Erythroblast (primary cell): ENCODE data around the gene ENTREP3.
"Not testable (repeated sequence)": the region's sequence is repeated elsewhere in the genome, so short reads cannot be mapped to it uniquely, and the experiment has no call there.

ENCODE experiments used
- DNase-seq, 2 experiments: peaks; one replicate each; lab custom pipeline; 2025; lab: John Stamatoyannopoulos, UW
- GATA1 ChIP-seq: IDR thresholded peaks from 2 replicates; pipeline ENCODE4 v1.6.1; 2011; ENCODE audit warnings: low read depth, mild to moderate bottlenecking, control low read depth, low read length, moderate library complexity
- POLR2A ChIP-seq: IDR thresholded peaks from 2 replicates; pipeline ENCODE4 v1.6.1; 2011; ENCODE audit warnings: mild to moderate bottlenecking, low read length

ENTREP3 gene

DNA sequence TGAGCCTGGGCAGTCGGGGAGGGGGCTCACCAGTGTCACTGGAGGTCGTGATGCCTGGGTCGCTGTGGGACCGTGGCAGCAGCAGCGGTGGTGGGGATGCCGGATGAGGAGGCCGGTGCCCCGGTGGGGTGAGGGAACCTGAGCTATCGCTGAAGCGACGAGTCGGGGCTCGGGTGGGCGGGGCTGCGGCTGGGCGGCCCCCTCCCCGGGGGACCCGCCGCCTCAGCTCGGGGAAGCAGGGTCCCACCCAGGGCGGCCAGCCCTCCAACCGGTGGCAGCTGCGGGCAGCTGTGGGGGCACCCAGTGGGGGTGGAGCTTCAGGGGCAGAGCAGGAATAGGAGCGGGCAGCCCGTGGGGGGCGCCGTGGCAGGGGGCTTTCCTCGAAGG, 5.0 kb downstream of the ENTREP3 start:
- DNase-seq, result no peak
- no peak for TF ChIP-seq GATA1
- TF ChIP-seq POLR2A, result no peak

DNA sequence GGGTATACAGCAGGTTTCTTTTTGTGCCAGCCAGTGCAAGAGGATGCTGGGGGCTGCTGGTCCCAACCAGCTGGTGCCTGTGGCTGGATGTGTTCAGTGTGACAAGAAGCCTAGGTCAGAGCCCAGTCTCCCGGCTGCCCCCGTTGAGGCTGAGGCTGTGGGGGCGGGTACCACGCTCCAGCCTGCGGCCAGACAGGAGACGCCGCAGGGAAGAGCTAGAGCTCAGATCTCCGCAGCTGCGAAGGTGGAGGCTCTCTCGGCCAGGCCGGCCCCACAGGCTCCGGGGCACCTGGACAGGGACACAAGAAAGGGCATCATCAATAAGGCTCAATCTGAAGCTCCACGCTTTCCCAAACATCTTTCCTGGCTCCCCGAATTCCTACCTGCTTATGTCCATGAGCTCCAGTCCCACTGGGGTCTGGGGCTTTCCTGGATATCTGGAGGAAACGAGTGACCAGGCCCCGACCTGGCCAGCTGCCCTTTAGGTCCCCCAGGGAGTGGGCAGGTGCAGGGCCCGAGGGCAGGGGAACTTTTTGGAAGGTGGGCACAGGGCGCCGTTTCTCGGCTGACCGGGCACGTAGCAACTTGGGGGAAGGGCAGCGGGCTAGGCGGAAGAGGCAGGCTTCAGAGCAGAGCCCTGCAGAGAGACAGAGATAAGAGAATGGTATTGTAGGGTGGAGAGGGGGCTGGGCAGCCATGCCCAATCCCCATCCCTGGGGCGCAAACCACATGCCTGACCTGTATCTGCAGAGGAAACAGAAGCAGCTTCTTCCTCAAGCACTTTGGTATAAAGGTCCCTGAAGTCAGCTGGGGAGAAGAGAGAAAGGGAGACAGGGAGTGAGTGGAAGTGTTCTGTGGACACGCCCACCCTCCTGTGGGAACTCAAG, 7.4 kb downstream of the ENTREP3 start:
- peak; percentile 39 to 62 for DNase-seq
- TF ChIP-seq POLR2A, result peak; percentile 47
- no peak for TF ChIP-seq GATA1

DNA sequence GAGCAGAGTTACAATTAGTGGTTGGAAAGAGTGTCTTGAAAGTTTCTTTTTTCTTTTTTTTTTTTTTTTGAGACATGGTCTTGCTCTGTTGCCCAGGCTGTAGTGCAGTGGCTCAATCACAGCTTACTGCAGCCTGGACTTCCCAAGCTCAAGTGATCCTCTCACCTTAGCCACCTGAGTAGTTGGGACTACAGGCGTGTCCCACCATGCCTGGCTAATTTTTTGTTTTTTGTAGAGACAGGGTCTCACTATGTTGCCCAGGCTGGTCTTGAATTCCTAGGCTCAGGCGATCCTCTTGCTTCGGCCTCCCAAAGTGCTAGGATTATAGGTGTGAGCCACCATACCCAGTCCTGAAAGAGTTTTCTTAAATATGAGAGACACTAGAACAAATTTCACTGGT, 8.5 kb downstream of the ENTREP3 start:
- DNase-seq, result not testable (repeated sequence)

DNA sequence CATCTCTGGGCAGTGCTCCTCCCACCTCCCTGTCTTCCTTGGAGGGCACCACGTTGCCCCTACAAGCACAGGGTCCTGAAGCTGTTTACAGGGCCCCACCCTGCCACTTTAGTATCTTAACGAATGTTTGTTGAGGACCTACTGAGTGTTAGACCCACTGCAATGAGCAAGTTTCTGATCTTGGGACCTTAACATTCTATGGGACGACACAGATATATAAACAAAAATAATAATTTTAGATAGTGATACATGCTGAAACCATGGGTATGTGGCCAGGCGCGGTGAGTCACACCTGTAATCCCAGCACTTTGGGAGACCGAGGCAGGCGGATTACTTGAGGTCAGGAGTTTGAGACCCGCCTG, 10.1 kb downstream of the ENTREP3 start:
- TF ChIP-seq GATA1 (no peak), POLR2A (no peak)
- DNase-seq, result no peak

DNA sequence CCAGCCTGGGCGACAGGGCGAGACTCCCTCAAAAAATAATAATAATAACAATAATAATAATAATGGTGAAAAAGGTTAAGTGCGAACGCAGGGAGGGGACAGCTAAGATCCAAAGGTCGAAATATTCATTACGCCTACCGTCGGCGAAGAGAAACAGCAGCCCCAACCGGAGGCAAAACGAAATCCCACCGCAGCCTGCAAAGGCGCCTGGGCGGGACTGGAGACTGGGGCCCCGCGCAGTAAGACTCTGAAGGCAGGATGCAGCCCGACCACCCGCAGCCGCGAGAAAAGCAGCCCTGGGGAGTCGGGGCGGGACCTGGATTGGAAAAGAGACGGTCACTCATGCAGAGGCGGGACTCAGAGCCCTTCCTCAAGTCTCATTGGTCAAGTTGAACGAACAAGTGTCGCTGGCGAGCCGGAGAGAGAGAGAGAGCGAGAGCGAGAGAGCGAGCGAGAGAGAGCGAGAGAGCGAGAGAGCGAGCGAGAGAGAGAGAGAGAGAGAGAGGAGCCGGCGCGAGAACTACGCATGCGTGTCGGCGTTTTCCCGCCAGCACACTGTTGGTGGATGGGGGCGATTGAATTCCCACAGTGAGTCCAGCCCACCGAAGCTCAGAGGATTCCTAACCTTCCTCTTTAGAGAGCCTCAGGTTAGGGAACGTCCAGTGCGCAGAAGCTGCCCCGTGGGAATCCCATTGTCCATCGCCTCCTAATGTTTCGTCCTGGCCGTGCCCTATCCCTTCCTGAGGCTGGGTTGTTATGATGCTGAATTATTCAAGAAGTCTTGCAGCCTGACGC, 10.7 kb downstream of the ENTREP3 start:
- peak; percentile 96 to 99 for DNase-seq
- TF ChIP-seq GATA1 (no peak), POLR2A (peak; percentile 95)

DNA sequence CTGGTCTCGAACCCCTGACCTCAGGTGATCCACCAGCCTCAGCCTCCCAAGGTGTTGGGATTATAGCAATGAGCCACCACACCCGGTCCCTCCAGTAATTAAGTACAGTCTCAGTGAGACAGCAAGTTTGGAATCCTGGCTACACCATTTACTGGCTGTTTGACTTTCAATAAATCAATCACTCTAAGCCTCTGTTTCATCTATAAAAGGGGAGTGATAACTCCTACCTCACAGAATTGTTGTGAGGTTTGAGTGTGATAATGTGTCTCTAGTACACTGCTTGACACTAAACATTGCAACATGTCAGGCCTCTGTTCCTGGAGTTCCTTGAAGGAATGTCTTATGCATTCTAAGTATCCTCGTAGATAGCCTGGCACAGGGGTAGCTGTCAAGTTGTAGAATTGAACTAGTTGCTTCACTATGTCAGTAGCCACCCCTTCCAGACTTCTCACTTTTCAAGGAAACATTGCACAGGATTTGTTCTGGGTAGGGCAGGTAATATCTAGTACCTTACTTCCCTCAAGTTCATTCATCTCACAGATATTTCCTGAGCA, 12.4 kb downstream of the ENTREP3 start:
- TF ChIP-seq POLR2A (no peak), GATA1 (no peak)
- no peak for DNase-seq

DNA sequence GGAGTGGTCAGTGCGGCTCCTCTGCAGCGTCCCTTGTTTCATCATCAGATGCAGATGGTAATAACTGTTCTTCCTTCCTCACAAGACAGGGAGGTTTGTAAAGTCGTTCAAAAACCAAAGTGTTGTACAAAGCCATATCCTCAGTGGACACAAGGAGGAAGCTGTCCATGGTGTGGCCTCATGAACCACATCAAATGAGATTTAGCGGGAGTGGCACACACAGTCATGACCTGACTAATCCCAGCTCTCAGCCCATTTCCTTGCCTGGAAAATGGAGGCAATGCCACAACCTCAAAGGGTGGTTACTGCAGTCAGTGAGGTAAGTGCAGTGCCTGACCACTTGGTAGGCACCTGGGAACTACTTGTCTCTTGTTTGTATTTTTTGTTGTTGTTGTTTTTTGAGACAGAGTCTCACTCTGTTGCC, 13.4 kb downstream of the ENTREP3 start:
- no peak for DNase-seq
- TF ChIP-seq GATA1 (no peak), POLR2A (no peak)

DNA sequence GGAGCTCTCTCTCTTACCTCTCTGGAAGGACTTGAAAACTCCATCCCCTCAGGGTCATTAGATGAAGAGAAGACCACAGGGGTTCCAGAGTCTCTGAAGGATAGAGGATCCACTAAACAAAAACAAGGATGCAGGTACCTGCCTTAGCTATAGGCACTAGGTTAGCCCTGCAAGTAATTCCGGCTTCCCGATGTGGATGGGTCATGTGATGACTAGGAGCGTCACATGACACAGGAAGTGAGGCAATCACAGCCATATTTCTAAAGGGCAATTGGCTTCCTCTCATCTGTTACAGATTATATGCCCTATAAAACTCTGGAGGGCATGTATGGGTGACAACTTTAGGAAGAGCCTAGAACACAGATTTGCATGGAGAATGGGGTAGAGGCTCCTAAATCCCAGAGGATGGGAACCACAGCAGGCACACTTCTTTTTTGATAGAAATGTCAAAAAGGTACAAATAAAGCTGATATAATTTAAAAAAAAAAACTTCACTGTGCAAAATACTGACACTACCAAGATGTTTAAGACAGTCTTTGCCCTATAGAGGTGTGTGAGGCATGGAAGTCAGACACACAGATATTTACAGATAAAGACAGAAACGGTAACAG, 14.1 kb downstream of the ENTREP3 start:
- TF ChIP-seq POLR2A (peak; percentile 22), GATA1 (no peak)
- DNase-seq, result peak; percentile 82 to 86

DNA sequence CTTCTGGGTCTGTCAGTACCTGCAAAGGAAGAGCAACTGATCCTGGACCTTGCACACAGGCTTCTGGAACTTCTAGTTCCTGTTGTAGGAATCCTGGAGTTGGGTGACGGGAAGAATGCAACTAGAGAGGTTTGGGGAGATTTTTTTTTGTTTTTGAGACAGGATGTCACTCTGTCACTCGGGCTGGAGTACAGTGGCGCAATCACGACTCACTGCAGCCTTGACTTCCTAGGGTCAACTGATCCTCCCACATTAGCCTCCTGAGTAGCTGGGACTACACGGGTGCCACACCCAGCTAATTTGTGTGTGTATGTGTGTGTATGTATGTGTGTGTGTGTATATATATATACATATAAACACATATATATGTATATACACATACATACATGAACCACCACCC, 18.8 kb downstream of the ENTREP3 start:
- DNase-seq, result no peak

DNA sequence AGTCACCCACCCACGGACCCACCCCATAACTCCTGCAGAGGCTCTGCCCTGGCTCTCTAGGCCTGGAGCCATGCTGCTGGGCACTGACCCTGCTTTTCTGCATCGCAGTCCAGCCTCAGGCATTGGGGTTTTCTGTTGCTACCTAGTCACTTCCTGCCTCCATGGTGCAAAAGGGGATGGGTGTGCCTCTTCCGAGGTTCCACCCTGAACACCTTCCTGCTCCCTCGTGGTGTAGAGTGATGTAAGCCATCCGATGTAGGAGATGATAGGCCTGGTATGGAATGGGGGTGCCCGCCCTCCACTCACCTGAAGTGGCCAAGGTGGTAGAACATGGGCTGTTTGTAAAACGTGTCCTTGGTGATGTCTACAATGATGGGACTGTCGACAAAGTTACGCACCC, 19.9 kb downstream of the ENTREP3 start:
- DNase-seq, result not testable (repeated sequence)

More for the DNA sequence above, 18.8 kb downstream of the ENTREP3 start:
- TF ChIP-seq GATA1 (no peak), POLR2A (no peak)

DNA sequence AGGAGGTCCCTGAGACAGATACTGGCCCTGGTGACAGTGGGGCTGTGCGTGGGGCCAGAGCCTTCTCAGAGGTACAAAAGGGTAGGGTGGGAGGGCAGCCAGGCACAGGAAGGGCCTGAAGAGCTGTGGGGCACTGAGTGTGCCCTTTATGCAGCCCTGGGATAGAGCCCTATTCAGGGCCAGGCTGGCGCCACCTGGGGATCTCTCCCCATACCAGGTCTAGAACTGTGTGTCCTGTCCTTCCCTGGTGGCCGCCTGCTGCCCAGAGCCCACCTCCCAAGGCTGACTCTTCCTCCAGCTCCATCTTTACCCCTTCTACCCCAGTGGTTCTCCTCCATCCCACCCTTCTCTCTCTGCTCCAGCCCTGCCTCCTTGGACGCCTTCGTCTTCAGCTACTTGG, 21.8 kb downstream of the ENTREP3 start:
- DNase-seq, result not testable (repeated sequence)

DNA sequence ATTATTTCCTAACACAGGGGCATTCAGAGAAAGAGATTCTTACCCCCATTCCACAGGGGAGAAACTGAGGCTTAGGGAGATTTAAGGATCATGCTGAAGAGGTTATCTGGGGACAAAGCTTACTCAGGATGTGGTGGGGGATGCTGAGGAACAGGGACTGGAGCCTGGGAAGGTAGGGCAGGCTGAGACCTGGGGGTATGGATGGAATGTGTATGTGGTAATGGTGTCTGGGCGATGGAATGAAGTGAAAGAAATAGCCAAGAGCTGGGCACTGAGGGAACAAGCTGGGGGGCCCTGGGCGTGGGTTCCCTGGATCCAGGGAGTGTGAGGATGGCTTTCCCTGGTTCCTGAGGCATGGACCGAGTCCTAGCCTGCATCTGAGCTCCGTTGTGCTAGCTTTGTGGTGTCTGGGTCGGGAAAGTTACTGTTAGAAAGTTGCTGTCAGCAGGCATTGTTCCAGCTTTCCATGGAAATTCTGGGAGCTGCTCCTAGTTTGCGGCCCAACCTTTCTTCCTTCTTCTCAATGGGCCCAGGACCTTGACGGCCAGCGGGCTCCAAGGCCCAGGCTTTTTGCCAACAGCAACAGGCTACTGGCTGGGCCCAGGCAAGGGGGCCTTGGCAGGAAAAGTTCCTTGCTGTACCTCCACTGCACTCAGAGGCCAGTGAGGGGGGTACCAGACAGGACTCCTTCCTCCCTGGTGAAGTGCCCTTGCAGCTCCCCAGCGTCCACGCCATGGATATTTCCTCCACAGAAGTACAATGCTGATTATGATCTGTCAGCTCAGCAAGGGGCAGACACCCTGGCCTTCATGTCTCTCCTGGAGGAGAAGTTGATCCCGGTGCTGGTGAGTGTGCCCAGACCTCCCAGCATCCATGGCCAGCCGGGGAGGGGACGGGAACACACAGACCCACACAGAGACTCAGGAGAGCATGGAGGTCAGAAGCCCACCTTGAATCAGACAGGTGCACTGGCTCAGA, 23.0 kb downstream of the ENTREP3 start:
- DNase-seq, result not testable (repeated sequence)

DNA sequence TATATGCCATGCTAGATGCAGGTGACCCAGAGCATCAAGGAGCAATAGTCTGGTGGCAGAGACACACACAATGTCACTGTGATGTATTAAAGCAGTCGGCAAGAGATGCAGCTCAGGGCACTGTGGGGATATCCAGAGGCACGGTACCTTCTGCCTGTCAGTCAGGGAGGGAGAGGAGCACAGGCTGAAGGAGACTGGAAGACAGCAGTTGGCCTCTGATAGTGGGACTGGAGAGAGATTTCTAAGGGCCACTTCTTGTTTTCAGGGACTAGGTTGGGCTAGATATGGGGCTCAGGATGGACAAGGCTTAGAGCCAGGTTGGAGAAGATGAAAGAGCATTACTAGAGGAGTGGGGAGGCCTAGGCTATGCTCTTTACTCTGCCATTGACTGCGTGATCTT, 24.0 kb downstream of the ENTREP3 start:
- DNase-seq, result peak in 1 of 2 experiments; percentile 31
